Body of pancreas (tissue), 4 donors: Measurements from ENCODE around the gene RHBDF2.

Experiments
- POLR2A ChIP-seq, 3 donors: fragments of 450-650 bp; IDR thresholded peaks; one replicate each; pipeline ENCODE4 v1.6.1; 2016; ENCODE audit warnings: antibody characterized with exemption in 3 of 3, mild to moderate bottlenecking in 2 of 3
- TF ChIP-seq, protein P1 (sequence below), 7 experiments: fragments of 450-650 bp in 4 of 7; fragments of 200-600 bp in 3 of 7; sonication (generic) in 3 of 7; IDR thresholded peaks; one replicate each; pipeline ENCODE4 v1.5.1; 2016 to 2019; ENCODE audit warnings: antibody characterized with exemption in 7 of 7

DNA sequence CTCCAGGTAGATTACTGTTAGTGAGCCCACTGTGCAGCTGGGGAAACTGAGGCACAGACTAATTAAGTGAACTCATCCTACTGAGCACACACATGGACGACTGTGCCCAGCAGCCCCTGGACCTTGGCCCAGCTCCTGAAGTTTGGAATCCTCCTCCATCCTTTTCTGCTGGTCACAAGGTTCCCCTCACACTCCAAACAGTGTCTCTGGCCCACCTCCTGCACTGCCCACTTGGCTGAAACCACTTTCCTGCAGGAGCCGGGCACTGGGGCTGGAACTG, 3.6 kb downstream of the RHBDF2 start:
- TF ChIP-seq, protein P1, sequence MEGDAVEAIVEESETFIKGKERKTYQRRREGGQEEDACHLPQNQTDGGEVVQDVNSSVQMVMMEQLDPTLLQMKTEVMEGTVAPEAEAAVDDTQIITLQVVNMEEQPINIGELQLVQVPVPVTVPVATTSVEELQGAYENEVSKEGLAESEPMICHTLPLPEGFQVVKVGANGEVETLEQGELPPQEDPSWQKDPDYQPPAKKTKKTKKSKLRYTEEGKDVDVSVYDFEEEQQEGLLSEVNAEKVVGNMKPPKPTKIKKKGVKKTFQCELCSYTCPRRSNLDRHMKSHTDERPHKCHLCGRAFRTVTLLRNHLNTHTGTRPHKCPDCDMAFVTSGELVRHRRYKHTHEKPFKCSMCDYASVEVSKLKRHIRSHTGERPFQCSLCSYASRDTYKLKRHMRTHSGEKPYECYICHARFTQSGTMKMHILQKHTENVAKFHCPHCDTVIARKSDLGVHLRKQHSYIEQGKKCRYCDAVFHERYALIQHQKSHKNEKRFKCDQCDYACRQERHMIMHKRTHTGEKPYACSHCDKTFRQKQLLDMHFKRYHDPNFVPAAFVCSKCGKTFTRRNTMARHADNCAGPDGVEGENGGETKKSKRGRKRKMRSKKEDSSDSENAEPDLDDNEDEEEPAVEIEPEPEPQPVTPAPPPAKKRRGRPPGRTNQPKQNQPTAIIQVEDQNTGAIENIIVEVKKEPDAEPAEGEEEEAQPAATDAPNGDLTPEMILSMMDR (IDR thresholded peaks at IDR 0.05): no peak
- no peak for TF ChIP-seq POLR2A (IDR thresholded peaks at IDR 0.05)
